Measurements from ENCODE around the gene ANKS1A.

- TF ChIP-seq POLR2A (IDR thresholded peaks at IDR 0.05), result no peak
- no peak for TF ChIP-seq CTCF (IDR thresholded peaks at IDR 0.05 in 4 of 5, conservative IDR thresholded peaks at IDR 0.05 in 1 of 5)
Measured at GRCh38 chr6:34926655-34927054, 37.6 kb downstream of the ANKS1A start.
